ENCODE measurements around the gene UBE4A.
"Not testable (repeated sequence)": the region's sequence is repeated elsewhere in the genome, so short reads cannot be mapped to it uniquely, and the experiment has no call there.

Gene UBE4A

GRCh38 chr11:118402594-118402993 is 43.2 kb downstream of the UBE4A start:
- not testable (repeated sequence) for H3K27ac ChIP-seq (ENCODE audit: low read length); H3K4me1 ChIP-seq (ENCODE audit: control insufficient read depth, low read depth, low read length); H3K27me3 ChIP-seq (ENCODE audit: control insufficient read depth, insufficient read depth, low read length); H3K9me3 ChIP-seq (ENCODE audit: control insufficient read depth, low read depth, low read length)
- Histone ChIP-seq H3K4me3 (ENCODE audit: low read length) (peak overlapping the region; percentile 98), H3K36me3 (ENCODE audit: control insufficient read depth, low read depth, low read length) (peaks cover 31% of the 10 kb centered on the region), H3K9ac (ENCODE audit: low read length) (peak overlapping the region; percentile 96)

DNA sequence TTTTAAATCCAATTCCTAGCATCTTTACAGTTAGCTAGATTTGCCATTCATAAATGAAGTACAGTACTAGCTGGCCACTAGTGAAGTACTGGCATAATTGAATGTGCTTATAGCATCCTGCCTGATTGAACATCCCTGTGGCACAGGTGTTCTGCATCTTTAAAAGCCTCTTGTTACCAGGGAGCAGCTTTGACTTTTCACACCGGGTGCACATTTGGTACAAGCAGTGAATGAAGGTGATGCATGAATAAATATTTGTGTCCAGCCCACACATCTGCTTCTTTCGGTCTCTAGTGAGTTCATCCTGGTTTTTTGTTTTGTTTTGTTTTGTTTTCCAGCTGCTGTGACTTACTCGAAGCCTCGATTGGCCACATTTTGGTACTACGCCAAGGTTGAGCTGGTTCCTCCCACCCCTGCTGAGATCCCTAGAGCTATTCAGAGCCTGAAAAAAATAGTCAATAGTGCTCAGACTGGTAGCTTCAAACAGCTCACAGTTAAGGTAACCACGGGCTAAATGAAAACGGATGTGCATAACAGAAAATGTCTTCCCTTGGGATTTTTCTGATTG is 47.3 kb downstream of the UBE4A start:
- H3K9ac ChIP-seq (ENCODE audit: low read length): no peak overlapping the region
- no peaks in the 10 kb centered on the region for H3K4me1 ChIP-seq (ENCODE audit: control insufficient read depth, low read depth, low read length)
- peaks cover 53% of the 10 kb centered on the region for H3K36me3 ChIP-seq (ENCODE audit: control insufficient read depth, low read depth, low read length)
- H3K27ac ChIP-seq (ENCODE audit: low read length): no peak overlapping the region
- H3K9me3 ChIP-seq (ENCODE audit: control insufficient read depth, low read depth, low read length): no peaks in the 10 kb centered on the region
- no peak overlapping the region for H3K4me3 ChIP-seq (ENCODE audit: low read length)
- H3K27me3 ChIP-seq (ENCODE audit: control insufficient read depth, insufficient read depth, low read length): no peaks in the 10 kb centered on the region

DNA sequence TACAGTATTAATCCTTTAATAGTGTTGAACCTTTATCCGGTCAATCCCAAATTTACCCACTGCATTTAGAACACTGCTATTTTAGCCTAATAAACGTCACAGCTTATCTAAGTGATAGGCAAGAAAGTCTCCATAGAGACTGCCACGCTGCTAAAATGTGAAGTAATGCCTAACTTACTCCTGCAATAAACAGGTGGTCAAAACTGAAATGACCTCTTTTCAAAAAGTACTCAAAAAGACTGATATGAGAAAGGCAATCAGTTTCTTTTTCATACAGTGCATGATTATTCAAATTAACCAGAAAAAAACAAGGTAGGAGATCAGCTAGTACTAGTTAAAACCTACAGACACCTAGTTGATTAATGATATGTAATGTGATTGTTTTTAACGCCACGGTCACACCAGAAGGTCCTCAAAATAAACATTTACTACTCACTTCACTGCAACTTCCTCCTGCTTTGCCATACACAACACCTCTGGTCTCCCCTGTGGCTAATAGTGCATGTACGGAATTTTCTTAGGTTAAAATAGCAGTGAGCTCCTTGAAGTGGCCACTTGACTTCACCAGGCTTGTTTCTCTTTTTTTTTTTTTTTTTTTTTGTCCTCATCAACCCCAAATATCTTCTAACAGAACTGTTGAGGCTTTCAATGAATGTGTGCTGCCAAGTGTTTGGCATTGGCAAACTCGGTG is 50.8 kb downstream of the UBE4A start:
- Histone ChIP-seq H3K27ac (ENCODE audit: low read length) (no peak overlapping the region), H3K9me3 (ENCODE audit: control insufficient read depth, low read depth, low read length) (no peaks in the 10 kb centered on the region), H3K9ac (ENCODE audit: low read length) (no peak overlapping the region), H3K4me3 (ENCODE audit: low read length) (no peak overlapping the region), H3K36me3 (ENCODE audit: control insufficient read depth, low read depth, low read length) (peaks cover 42% of the 10 kb centered on the region), H3K27me3 (ENCODE audit: control insufficient read depth, insufficient read depth, low read length) (no peaks in the 10 kb centered on the region), H3K4me1 (ENCODE audit: control insufficient read depth, low read depth, low read length) (peaks cover 2% of the 10 kb centered on the region)

DNA sequence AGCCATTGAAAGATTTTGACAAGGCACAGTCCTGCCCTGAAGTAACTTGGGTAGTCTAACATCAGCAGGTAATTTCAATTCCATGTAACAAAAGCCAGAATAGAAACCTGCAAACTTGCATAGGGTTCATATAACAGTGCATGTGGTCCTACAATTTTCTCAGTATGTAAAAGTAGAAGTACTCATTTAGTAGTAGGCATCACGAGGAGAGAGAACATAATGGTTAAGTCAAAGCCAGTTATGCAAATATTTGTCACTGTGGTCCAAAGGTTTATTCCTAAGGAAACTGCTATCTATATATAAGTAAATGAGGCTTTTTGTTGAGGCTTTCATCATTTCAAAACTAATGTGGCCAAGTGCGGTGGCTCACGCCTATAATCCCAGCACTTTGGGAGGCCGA is 52.1 kb downstream of the UBE4A start:
- peaks cover 32% of the 10 kb centered on the region for H3K36me3 ChIP-seq (ENCODE audit: control insufficient read depth, low read depth, low read length)
- H3K9ac ChIP-seq (ENCODE audit: low read length): no peak overlapping the region
- H3K9me3 ChIP-seq (ENCODE audit: control insufficient read depth, low read depth, low read length): no peaks in the 10 kb centered on the region
- H3K27me3 ChIP-seq (ENCODE audit: control insufficient read depth, insufficient read depth, low read length): no peaks in the 10 kb centered on the region
- no peak overlapping the region for H3K27ac ChIP-seq (ENCODE audit: low read length)
- H3K4me1 ChIP-seq (ENCODE audit: control insufficient read depth, low read depth, low read length): peaks cover 13% of the 10 kb centered on the region
- H3K4me3 ChIP-seq (ENCODE audit: low read length): no peak overlapping the region

DNA sequence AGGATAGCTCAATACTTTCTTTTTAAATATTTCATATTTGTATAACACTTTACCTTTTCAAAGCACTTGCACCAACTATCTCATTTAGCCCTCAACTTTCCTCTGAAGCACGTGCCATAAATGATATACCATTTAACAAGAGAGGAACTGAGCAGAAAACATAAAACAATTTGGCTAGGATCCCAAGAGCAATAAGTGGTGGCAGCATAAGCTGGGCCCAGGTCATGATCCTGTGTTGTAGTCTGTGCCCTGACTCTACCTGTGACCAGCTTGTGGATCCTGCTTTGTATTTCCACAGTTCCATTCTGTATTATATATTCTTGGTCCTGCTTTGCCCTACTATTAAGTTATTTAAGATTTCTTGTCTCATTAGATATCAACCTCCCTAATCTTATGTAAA is 53.5 kb downstream of the UBE4A start:
- Histone ChIP-seq H3K9ac (ENCODE audit: low read length) (no peak overlapping the region), H3K4me1 (ENCODE audit: control insufficient read depth, low read depth, low read length) (peaks cover 13% of the 10 kb centered on the region), H3K27me3 (ENCODE audit: control insufficient read depth, insufficient read depth, low read length) (no peaks in the 10 kb centered on the region), H3K9me3 (ENCODE audit: control insufficient read depth, low read depth, low read length) (no peaks in the 10 kb centered on the region), H3K27ac (ENCODE audit: low read length) (no peak overlapping the region), H3K4me3 (ENCODE audit: low read length) (no peak overlapping the region), H3K36me3 (ENCODE audit: control insufficient read depth, low read depth, low read length) (peaks cover 20% of the 10 kb centered on the region)

DNA sequence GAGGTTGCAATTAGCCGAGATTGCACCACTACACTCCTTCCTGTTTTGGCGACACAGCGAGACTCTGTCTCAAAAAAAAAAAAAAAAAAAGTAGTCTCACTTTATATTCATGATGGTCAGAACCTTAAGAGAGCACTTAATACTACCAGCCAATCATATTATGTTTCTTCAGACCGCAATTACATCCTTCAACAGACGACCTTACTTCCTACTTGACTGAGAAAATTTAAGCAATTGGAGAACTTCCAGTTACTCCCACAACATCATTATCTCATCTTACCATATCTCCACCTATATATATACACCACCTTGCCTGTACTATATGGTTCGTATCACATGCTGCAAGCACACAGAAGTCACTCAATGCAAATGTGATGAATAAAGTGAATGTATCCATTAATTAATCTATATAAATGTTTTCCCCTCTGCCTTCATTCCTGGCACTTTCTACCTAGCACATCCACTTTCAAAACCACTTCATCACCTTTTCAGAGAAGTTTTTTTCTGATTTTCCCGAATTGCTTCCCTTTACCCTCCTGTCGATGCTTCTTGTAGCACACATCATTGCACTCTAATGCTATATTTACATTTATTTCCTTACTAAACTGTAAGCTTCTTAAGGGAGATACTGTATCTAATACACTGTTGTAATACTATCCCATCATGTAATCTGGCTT is 55.8 kb downstream of the UBE4A start:
- Histone ChIP-seq H3K27me3 (ENCODE audit: control insufficient read depth, insufficient read depth, low read length) (no peaks in the 10 kb centered on the region), H3K9ac (ENCODE audit: low read length) (no peak overlapping the region), H3K4me1 (ENCODE audit: control insufficient read depth, low read depth, low read length) (peaks cover 13% of the 10 kb centered on the region), H3K4me3 (ENCODE audit: low read length) (no peak overlapping the region), H3K36me3 (ENCODE audit: control insufficient read depth, low read depth, low read length) (no peaks in the 10 kb centered on the region), H3K27ac (ENCODE audit: low read length) (peak overlapping the region; percentile 17), H3K9me3 (ENCODE audit: control insufficient read depth, low read depth, low read length) (no peaks in the 10 kb centered on the region)

DNA sequence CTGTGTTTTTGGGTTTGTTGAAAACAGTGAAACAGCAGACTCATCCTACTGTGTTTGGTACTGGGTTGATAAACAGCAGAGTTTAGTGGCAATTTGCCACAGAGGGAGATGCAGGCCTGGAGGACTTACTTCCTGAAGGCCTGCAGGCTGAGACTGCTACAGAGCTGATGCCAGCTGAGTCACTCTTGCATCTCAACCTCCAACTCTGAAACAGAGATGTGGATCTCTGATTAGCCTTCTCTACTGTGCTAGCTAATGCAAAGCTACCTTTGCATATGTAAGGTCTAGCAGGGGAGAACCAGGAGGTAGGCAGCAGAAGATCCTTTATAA is 56.3 kb downstream of the UBE4A start:
- Histone ChIP-seq H3K4me1 (ENCODE audit: control insufficient read depth, low read depth, low read length) (peaks cover 13% of the 10 kb centered on the region), H3K27ac (ENCODE audit: low read length) (peak overlapping the region; percentile 17), H3K27me3 (ENCODE audit: control insufficient read depth, insufficient read depth, low read length) (no peaks in the 10 kb centered on the region), H3K36me3 (ENCODE audit: control insufficient read depth, low read depth, low read length) (no peaks in the 10 kb centered on the region), H3K9me3 (ENCODE audit: control insufficient read depth, low read depth, low read length) (no peaks in the 10 kb centered on the region), H3K4me3 (ENCODE audit: low read length) (no peak overlapping the region), H3K9ac (ENCODE audit: low read length) (no peak overlapping the region)

DNA sequence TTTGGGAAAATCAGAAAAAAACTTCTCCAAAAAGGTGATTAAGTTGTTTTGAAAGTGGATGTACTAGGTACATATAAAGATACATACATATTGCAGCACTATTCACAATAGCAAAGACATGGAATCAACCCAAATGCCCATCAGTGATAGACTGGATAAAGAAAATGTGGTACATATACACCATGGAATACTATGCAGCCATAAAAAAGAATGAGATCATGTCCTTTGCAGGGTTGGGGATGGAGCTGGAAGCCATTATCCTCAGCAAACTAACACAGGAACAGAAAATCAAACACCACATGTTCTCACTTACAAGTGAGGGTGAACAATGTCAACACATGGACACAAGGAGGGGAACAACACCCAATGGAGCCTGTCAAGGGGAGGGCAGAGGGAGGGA is 57.5 kb downstream of the UBE4A start:
- not testable (repeated sequence) for H3K9me3 ChIP-seq (ENCODE audit: control insufficient read depth, low read depth, low read length); H3K4me3 ChIP-seq (ENCODE audit: low read length); H3K27ac ChIP-seq (ENCODE audit: low read length); H3K36me3 ChIP-seq (ENCODE audit: control insufficient read depth, low read depth, low read length); H3K9ac ChIP-seq (ENCODE audit: low read length); H3K27me3 ChIP-seq (ENCODE audit: control insufficient read depth, insufficient read depth, low read length)
- H3K4me1 ChIP-seq (ENCODE audit: control insufficient read depth, low read depth, low read length): peaks cover 13% of the 10 kb centered on the region

GRCh38 chr11:118417801-118418200 is 58.4 kb downstream of the UBE4A start:
- no peak overlapping the region for H3K4me3 ChIP-seq (ENCODE audit: low read length)
- no peak overlapping the region for H3K27ac ChIP-seq (ENCODE audit: low read length)
- no peaks in the 10 kb centered on the region for H3K9me3 ChIP-seq (ENCODE audit: control insufficient read depth, low read depth, low read length)
- H3K36me3 ChIP-seq (ENCODE audit: control insufficient read depth, low read depth, low read length): no peaks in the 10 kb centered on the region
- H3K9ac ChIP-seq (ENCODE audit: low read length): no peak overlapping the region
- no peaks in the 10 kb centered on the region for H3K27me3 ChIP-seq (ENCODE audit: control insufficient read depth, insufficient read depth, low read length)
- peaks cover 13% of the 10 kb centered on the region for H3K4me1 ChIP-seq (ENCODE audit: control insufficient read depth, low read depth, low read length)

GRCh38 chr11:118418766-118419165 is 59.4 kb downstream of the UBE4A start:
- H3K4me3 ChIP-seq (ENCODE audit: low read length): no peak overlapping the region
- no peaks in the 10 kb centered on the region for H3K27me3 ChIP-seq (ENCODE audit: control insufficient read depth, insufficient read depth, low read length)
- no peak overlapping the region for H3K9ac ChIP-seq (ENCODE audit: low read length)
- no peak overlapping the region for H3K27ac ChIP-seq (ENCODE audit: low read length)
- H3K4me1 ChIP-seq (ENCODE audit: control insufficient read depth, low read depth, low read length): peaks cover 13% of the 10 kb centered on the region
- H3K9me3 ChIP-seq (ENCODE audit: control insufficient read depth, low read depth, low read length): no peaks in the 10 kb centered on the region
- H3K36me3 ChIP-seq (ENCODE audit: control insufficient read depth, low read depth, low read length): no peaks in the 10 kb centered on the region

DNA sequence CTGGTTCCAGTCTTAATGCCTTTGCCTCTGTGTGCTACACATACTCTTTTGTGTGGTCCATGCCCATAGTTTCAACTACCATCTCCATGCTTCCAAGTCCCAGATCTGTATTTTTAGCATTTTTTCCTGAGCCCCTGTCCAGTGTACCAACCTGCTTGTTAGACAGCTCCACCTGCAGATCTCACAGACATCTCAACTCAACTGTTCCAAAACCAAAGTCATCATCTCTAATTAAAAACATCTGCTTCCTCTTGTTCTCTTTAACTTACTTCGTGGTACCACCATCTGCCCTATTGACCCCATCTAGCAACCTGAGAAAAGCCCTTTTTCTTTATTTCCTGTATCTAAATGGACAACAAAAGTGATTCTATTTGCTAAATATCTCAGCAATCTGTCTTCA is 68.3 kb downstream of the UBE4A start:
- Histone ChIP-seq H3K9ac (ENCODE audit: low read length) (no peak overlapping the region), H3K27me3 (ENCODE audit: control insufficient read depth, insufficient read depth, low read length) (no peaks in the 10 kb centered on the region), H3K4me1 (ENCODE audit: control insufficient read depth, low read depth, low read length) (no peaks in the 10 kb centered on the region), H3K36me3 (ENCODE audit: control insufficient read depth, low read depth, low read length) (no peaks in the 10 kb centered on the region), H3K4me3 (ENCODE audit: low read length) (no peak overlapping the region), H3K9me3 (ENCODE audit: control insufficient read depth, low read depth, low read length) (no peaks in the 10 kb centered on the region), H3K27ac (ENCODE audit: low read length) (no peak overlapping the region)

- H3K36me3 ChIP-seq (ENCODE audit: control insufficient read depth, low read depth, low read length): no peaks in the 10 kb centered on the region
- H3K4me3 ChIP-seq (ENCODE audit: low read length): no peak overlapping the region
- peaks cover 6% of the 10 kb centered on the region for H3K27me3 ChIP-seq (ENCODE audit: control insufficient read depth, insufficient read depth, low read length)
Measured at GRCh38 chr11:118430956-118431355, 71.6 kb downstream of the UBE4A start.

More at GRCh38 chr11:118430956-118431355, 71.6 kb downstream of the UBE4A start:
- no peak overlapping the region for H3K9ac ChIP-seq (ENCODE audit: low read length)
- no peaks in the 10 kb centered on the region for H3K9me3 ChIP-seq (ENCODE audit: control insufficient read depth, low read depth, low read length)
- H3K27ac ChIP-seq (ENCODE audit: low read length): no peak overlapping the region
- peaks cover 6% of the 10 kb centered on the region for H3K4me1 ChIP-seq (ENCODE audit: control insufficient read depth, low read depth, low read length)

Data from iPS-18a (cell line).